ENCODE data around the gene VARS2.

DNA sequence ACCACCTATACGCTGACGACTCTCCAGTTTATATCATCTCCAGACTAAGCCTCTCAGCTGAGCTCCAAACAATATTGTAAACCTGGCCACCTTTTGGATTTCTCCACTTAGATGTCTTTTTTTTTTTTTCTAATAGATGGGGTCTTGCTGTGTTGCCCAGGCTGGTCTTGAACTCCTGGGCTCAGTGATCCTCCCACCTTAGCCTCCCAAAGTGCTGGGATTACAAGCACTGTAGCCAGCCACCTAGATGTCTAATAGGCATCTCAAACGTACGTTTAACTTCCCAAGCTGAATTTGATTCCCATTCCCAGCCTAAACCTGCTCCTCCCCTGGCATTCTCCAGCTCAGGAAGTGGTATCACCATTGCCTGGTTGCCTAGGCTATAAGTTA, 24.5 kb upstream of the VARS2 start:
- TF ChIP-seq, protein P1, sequence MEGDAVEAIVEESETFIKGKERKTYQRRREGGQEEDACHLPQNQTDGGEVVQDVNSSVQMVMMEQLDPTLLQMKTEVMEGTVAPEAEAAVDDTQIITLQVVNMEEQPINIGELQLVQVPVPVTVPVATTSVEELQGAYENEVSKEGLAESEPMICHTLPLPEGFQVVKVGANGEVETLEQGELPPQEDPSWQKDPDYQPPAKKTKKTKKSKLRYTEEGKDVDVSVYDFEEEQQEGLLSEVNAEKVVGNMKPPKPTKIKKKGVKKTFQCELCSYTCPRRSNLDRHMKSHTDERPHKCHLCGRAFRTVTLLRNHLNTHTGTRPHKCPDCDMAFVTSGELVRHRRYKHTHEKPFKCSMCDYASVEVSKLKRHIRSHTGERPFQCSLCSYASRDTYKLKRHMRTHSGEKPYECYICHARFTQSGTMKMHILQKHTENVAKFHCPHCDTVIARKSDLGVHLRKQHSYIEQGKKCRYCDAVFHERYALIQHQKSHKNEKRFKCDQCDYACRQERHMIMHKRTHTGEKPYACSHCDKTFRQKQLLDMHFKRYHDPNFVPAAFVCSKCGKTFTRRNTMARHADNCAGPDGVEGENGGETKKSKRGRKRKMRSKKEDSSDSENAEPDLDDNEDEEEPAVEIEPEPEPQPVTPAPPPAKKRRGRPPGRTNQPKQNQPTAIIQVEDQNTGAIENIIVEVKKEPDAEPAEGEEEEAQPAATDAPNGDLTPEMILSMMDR (IDR thresholded peaks at IDR 0.05; ENCODE audit: low read depth, low read length), result no peak
- TF ChIP-seq EZH2phosphoT487 (IDR thresholded peaks at IDR 0.05; ENCODE audit: low read depth), result no peak
